A673 (cell line): Measurements from ENCODE around the gene NAA40. TPM values are rescaled to one million over a fixed set of nuclear protein-coding genes. Genes with fewer than 3 reads are reported as not detected.
A peak's percentile ranks its signal among the peaks of the same experiment; 100 is the strongest.

Experiments used
- BruUV-seq: library from RNA; stranded (reverse); fragments of 400-500 nt; replicated peaks from 2 replicates; lab custom pipeline; 2021; lab: Mats Ljungman, UMichigan
- CTCF ChIA-PET: fragments of 300-600 bp; sonication (Branson Sonifier 250); formaldehyde crosslinking; loops from one replicate; lab custom pipeline; 2022; ENCODE audit warnings: antibody characterized with exemption; lab: Charles Lee
- POLR2A ChIA-PET: fragments of 300-600 bp; sonication (Branson Sonifier 250); formaldehyde crosslinking; loops from one replicate; lab custom pipeline; 2022; ENCODE audit warnings: antibody characterized with exemption; ENCODE audit not compliant: low non-redundant PET; lab: Charles Lee
- DNase-seq: peaks from one replicate; pipeline ENCODE4 v3.0.0-alpha.2; 2015; ENCODE audit warnings: low spot score
- H3K27ac ChIP-seq: fragments of 200-600 bp; sonication (generic); 2 replicates; pipeline ENCODE4 v1.5.1; 2016; ENCODE audit warnings: mixed run types, low read depth, mild to moderate bottlenecking, mixed read lengths, antibody characterized with exemption, low read length; ENCODE audit not compliant: poor library complexity, severe bottlenecking
- H3K27me3 ChIP-seq: fragments of 200-600 bp; sonication (generic); replicated peaks from 2 replicates; pipeline ENCODE4 v1.6.1; 2017; ENCODE audit warnings: mixed run types, low read depth, mild to moderate bottlenecking, mixed read lengths, antibody characterized with exemption, low read length; ENCODE audit not compliant: insufficient read depth, poor library complexity
- H3K36me3 ChIP-seq: fragments of 200-600 bp; sonication (generic); 2 replicates; pipeline ENCODE4 v1.6.1; 2016; ENCODE audit warnings: mixed run types, mild to moderate bottlenecking, mixed read lengths, antibody characterized with exemption, low read length; ENCODE audit not compliant: insufficient read depth, poor library complexity, severe bottlenecking
- H3K4me1 ChIP-seq: fragments of 200-600 bp; sonication (generic); 2 replicates; pipeline ENCODE4 v1.6.1; 2017; ENCODE audit warnings: mixed run types, mild to moderate bottlenecking, mixed read lengths, antibody characterized with exemption, low read length; ENCODE audit not compliant: insufficient read depth, poor library complexity, severe bottlenecking
- H3K4me3 ChIP-seq: fragments of 200-600 bp; sonication (generic); 2 replicates; pipeline ENCODE4 v1.5.1; 2016; ENCODE audit warnings: low read depth, mixed run types, mild to moderate bottlenecking, mixed read lengths, low read length; ENCODE audit not compliant: poor library complexity, severe bottlenecking
- H3K9me3 ChIP-seq: fragments of 200-600 bp; sonication (generic); 2 replicates; pipeline ENCODE4 v1.6.1; 2016; ENCODE audit warnings: mixed run types, low read depth, mild to moderate bottlenecking, mixed read lengths, antibody characterized with exemption, low read length; ENCODE audit not compliant: poor library complexity, severe bottlenecking
- EZH2 ChIP-seq: fragments of 200-600 bp; sonication (generic); IDR thresholded peaks from 2 replicates; pipeline ENCODE4 v1.6.1; 2017; ENCODE audit warnings: borderline replicate concordance, low read depth, mild to moderate bottlenecking, mixed read lengths, antibody characterized with exemption, low read length; ENCODE audit not compliant: poor library complexity, severe bottlenecking
- intact Hi-C: fragments of 100-400 bp; cut with micrococcal nuclease; formaldehyde crosslinking; loops from one replicate; pipeline ENCODE4 v1.10.0; 2022; ENCODE audit not compliant: unreplicated experiment
- total RNA-seq: library from RNA; stranded (reverse); gene quantifications from 2 replicates; pipeline ENCODE4 v1.2.3, GENCODE V29; 2021
- TF ChIP-seq, protein P1 (sequence below): fragments of 300-800, 200-600 bp; sonication (generic); conservative IDR thresholded peaks from 2 replicates; pipeline ENCODE4 v1.5.1; 2017; ENCODE audit warnings: low read depth, mild to moderate bottlenecking, antibody characterized with exemption, low read length, moderate library complexity, mixed read lengths

Gene NAA40
- total RNA-seq, 1 experiment from 2014 or later, result 44.8 TPM

DNA sequence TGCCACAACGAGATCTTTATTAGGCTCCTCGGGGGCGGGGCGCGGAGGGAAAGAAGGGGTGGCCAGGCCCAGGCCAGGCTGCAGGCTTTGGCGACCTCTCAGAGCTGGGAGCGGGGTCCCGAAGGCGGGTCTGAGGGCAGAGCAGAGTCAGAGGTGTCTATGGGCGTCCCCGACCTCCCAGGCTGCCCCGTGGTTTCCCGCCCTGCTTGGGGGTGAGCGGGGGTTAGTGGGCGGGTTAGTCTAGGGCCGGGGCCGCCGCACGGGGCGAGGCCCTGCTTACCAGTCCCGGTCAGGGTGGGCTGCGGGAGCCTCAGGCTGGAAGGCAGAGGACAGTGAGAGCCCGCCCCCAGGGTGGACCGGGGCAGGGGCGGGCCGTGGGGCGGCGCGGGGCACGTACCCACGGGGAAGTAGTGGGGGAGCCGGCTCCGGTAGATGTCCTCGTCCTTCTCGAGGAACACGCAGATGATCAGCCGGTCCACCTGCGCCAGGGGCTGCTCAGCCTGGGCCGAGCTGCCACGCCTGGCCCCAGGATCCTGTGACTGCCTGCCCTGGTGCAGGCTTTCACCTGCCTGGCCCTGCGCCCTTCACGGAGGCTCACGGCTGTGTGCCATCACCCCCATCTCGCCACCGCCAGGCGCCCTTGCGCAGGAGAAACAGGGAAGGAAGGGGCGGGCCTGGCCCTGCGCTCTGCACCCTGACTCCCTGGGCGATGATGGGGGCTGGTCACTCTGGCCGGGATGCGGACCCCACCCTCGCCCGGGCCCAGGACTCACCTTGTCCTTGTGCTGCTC is 60.0 kb downstream of the NAA40 start:
- BruUV-seq, result no TSS peak

DNA sequence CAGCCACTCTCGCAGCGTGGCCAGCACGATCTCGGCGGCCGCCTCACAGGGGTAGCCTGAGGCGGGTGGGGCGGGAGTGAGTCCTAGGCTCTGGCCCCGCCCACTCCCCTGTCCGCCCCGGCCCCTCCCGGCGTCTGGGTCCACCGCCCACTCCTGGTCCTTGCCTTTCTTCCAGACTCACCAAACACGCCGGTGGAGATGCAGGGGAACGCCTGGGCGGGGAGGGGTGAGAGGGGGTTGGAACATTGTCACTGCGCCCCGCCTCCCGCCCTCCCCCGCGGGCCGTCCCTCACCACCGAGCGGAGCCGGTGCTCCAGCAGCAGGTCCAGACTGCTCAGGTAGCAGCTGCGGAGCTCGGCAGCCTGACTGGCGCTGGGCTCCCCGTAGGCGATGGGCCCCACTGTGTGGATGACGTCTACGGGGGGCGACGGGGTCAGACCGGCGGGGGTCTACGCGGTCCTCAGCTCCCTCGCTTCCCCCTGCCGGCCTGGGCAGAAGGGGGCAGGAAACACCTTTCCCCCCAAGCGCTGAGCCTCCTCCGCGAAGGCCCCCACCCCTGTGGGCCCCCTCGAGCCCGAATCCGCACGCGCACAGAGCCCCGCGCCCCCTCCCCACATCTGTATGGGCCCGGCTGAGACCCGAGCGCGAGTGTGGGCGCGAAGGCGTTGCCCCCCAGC is 60.7 kb downstream of the NAA40 start:
- CTCF ChIA-PET, result interaction anchor here (0.6 to 2.1 kb wide), 6 partner anchors 16 to 153 kb away, joined by 3 to 9 read pairs (median 3); no protein-coding TSS in a partner anchor
- no peaks in the 10 kb centered on the region for H3K9me3 ChIP-seq
- no peak for TF ChIP-seq EZH2
- peak overlapping the region; percentile 41 for H3K4me3 ChIP-seq
- intact Hi-C loops, result loop anchor here (1.0 kb wide), 1 partner anchor 149 kb away; no protein-coding TSS in a partner anchor
- POLR2A ChIA-PET, result no interaction called here
- DNase-seq, result peak; percentile 96
- H3K36me3 ChIP-seq, result peaks cover 29% of the 10 kb centered on the region
- H3K4me1 ChIP-seq, result peaks cover 49% of the 10 kb centered on the region
- no peak overlapping the region for H3K27ac ChIP-seq
- no TSS peak for BruUV-seq
- no peaks in the 10 kb centered on the region for H3K27me3 ChIP-seq

More for the DNA sequence above, 60.0 kb downstream of the NAA40 start:
- Histone ChIP-seq H3K36me3 (peaks cover 31% of the 10 kb centered on the region), H3K27ac (no peak overlapping the region), H3K9me3 (no peaks in the 10 kb centered on the region), H3K4me1 (peaks cover 42% of the 10 kb centered on the region), H3K27me3 (no peaks in the 10 kb centered on the region), H3K4me3 (no peak overlapping the region)
- ChIA-PET CTCF (interaction anchor here (0.8 to 2.1 kb wide), 3 partner anchors 17 to 154 kb away, joined by 3 to 9 read pairs (median 5); no protein-coding TSS in a partner anchor), POLR2A (no interaction called here)
- DNase-seq, result no peak
- no peak for TF ChIP-seq EZH2
- TF ChIP-seq, protein P1, sequence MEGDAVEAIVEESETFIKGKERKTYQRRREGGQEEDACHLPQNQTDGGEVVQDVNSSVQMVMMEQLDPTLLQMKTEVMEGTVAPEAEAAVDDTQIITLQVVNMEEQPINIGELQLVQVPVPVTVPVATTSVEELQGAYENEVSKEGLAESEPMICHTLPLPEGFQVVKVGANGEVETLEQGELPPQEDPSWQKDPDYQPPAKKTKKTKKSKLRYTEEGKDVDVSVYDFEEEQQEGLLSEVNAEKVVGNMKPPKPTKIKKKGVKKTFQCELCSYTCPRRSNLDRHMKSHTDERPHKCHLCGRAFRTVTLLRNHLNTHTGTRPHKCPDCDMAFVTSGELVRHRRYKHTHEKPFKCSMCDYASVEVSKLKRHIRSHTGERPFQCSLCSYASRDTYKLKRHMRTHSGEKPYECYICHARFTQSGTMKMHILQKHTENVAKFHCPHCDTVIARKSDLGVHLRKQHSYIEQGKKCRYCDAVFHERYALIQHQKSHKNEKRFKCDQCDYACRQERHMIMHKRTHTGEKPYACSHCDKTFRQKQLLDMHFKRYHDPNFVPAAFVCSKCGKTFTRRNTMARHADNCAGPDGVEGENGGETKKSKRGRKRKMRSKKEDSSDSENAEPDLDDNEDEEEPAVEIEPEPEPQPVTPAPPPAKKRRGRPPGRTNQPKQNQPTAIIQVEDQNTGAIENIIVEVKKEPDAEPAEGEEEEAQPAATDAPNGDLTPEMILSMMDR, result no peak
- intact Hi-C loops, result no loop called here

DNA sequence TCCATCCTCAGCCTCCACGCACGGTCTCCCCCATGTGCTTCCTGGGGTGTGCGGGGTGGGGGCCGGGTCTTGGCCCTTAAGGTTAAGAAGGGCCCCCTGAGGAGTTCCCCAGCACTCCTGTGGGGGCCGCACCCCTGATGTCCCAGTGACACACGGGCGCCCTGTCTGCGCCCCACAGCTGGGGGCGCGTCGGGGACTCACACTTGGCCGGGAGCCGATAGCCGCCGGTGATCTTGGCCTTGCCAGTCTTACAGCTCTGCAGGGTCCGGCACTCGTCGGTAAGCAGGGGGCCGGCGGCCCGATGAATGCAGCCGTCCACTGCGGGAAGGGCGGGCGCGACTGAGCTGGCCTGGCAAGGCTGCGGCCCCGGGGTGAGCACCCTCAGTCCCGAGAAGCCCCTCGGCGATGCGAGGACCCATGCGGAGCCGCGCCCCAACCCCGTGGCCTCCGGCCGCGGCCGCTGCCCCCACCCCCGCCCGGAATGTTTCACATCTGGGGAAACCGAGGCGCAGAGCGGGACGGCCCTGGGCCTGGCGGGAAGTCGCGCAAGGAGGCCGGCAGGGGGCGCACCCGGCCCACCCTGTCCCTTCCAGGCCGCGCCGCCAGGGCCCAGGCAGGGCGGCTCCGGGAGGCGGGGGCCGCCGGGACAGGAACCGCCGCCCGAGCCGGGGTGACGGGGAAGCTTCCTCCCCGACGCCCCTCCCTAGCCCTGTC is 61.4 kb downstream of the NAA40 start:
- BruUV-seq, result no TSS peak
- H3K9me3 ChIP-seq, result no peaks in the 10 kb centered on the region
- POLR2A ChIA-PET, result no interaction called here

More for the DNA sequence above, 61.4 kb downstream of the NAA40 start:
- CTCF ChIA-PET, result interaction anchor here (0.6 to 2.1 kb wide), 14 partner anchors 16 to 355 kb away, joined by 3 to 12 read pairs (median 4); no protein-coding TSS in a partner anchor
- TF ChIP-seq EZH2, result no peak
- TF ChIP-seq, protein P1, result peak; percentile 75
- H3K27me3 ChIP-seq, result no peaks in the 10 kb centered on the region
- peak overlapping the region; percentile 41 for H3K4me3 ChIP-seq
- peak; percentile 91 for DNase-seq
- H3K27ac ChIP-seq, result no peak overlapping the region
- H3K36me3 ChIP-seq, result peaks cover 23% of the 10 kb centered on the region
- peaks cover 50% of the 10 kb centered on the region for H3K4me1 ChIP-seq
- intact Hi-C loops, result loop anchor here (1.0 kb wide), 1 partner anchor 148 kb away; no protein-coding TSS in a partner anchor
